Activated T-helper 2 cell treated with anti-CD3 and anti-CD28 coated beads, Interferon-gamma antibody, Interleukin-2, Interleukin-4, amounts not matched to agents 10 μg/mL and 5 μg/mL and 100 μg/mL, durations not matched to agents 14 hours and 24 hours and 36 hours (primary cell): Measurements from ENCODE around the gene NDUFB4. TPM values are rescaled to one million over a fixed set of nuclear protein-coding genes. Genes with fewer than 3 reads are reported as not detected.
"Not testable (repeated sequence)": the region's sequence is repeated elsewhere in the genome, so short reads cannot be mapped to it uniquely, and the experiment has no call there.

Experiments used
- DNase-seq: peaks from one replicate; pipeline ENCODE4 v3.0.0; 2021; ENCODE audit warnings: low spot score
- H3K27ac Mint-ChIP-seq: one replicate; pipeline ENCODE4 v1.8.0; 2021; ENCODE audit warnings: mixed read lengths
- H3K27me3 Mint-ChIP-seq: one replicate; pipeline ENCODE4 v1.8.0; 2021; ENCODE audit warnings: low read depth, mixed read lengths
- H3K36me3 Mint-ChIP-seq: one replicate; pipeline ENCODE4 v1.8.0; 2021; ENCODE audit warnings: low read depth, mixed read lengths
- H3K4me1 Mint-ChIP-seq: one replicate; pipeline ENCODE4 v1.8.0; 2021; ENCODE audit warnings: low read depth, mixed read lengths
- H3K4me3 Mint-ChIP-seq: one replicate; pipeline ENCODE4 v1.8.0; 2021; ENCODE audit warnings: low read depth, mild to moderate bottlenecking, moderate library complexity, mixed read lengths
- H3K9me3 Mint-ChIP-seq: one replicate; pipeline ENCODE4 v1.8.0; 2021; ENCODE audit warnings: mixed read lengths
- intact Hi-C: fragments of 100-400 bp; cut with micrococcal nuclease; formaldehyde crosslinking; loops from one replicate; pipeline ENCODE4 v1.15.1; 2023
- total RNA-seq: library from RNA; stranded (reverse); gene quantifications from 2 replicates; pipeline ENCODE4 v1.2.3, GENCODE V29; 2022

The NDUFB4 gene
- total RNA-seq, 1 donor from 2014 or later: 154 TPM

DNA sequence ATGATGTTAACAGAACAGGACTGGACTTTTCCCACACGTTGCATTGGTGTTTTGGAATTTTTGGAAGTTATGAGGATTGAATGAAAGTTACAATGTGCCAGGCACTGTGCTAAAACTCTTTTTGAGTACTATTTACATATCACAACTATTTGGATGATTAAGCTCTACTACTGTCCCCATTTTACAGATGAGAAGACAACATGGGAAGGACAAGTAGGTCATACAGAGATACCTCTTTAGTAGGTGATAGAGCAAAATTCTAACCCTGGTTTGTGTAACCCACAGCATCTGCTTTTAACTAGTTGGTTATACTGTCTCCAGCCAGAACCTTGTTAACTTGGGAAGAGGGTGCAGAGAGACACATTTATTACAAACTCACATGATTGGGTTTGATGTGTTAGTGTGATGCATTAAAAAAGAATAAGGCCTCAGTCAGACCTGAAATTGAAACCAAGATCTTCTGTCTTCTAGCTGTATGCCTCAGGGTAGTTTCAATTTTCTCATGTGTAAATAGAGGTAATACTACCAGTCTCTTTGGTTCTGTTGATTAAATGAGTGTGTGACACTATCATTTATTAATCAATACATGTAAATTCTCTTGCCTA lies 1.4 kb downstream of the NDUFB4 start:
- Mint-ChIP-seq H3K9me3 (no peaks in the 10 kb centered on the region), H3K4me3 (peak overlapping the region; percentile 83), H3K36me3 (peaks cover 16% of the 10 kb centered on the region), H3K27ac (no peak overlapping the region), H3K4me1 (peaks cover 9% of the 10 kb centered on the region), H3K27me3 (peaks cover 6% of the 10 kb centered on the region)
- DNase-seq: no peak
- intact Hi-C loops: loop anchor here (2.0 to 10.0 kb wide), 3 partner anchors 39 to 503 kb away; partner anchors contain the start of gene GSK3B

DNA sequence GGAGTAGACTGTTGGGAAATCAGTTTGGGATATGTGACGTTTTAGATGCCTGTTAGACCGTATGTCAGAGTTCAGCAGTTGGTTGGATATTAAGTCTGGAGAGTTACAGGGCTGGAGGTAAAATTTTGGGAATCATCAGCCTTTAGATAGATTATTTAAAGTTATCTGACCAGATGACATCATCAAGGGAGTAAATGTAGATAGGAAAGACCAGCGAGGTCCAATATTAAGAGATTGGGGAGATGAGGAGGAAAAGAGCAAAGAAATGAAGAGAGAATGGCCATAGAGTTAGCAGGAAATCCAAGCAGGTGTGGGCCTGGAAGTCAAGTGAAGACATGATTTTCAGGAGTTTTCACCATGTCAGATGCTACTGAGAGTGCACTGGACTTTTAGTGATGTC lies 3.1 kb downstream of the NDUFB4 start:
- Mint-ChIP-seq H3K4me1 (peaks cover 9% of the 10 kb centered on the region), H3K9me3 (no peaks in the 10 kb centered on the region), H3K4me3 (no peak overlapping the region), H3K27me3 (peaks cover 6% of the 10 kb centered on the region), H3K27ac (no peak overlapping the region), H3K36me3 (peaks cover 20% of the 10 kb centered on the region)
- intact Hi-C loops: loop anchor here (10.0 kb wide), 2 partner anchors 196 to 504 kb away; partner anchors contain the start of gene GSK3B
- no peak for DNase-seq

DNA sequence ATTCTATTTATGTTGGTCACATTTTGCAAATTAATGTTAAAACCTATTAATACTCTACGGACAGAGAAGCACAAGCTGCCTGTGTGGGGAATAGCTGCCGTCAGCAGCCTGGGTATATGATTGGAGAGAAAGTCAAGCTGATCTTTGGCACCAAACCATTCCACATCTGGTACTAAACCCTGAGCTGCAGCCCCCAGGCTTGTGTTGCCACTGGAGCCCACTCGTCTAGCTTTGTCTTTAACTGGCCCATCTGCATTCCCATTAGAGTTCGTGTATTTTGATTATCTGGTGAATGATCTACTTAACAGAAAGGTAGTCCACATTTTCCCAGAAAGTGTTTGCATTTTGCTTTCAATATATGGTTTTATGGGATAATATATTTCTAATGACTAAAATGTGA lies 5.4 kb downstream of the NDUFB4 start:
- DNase-seq: no peak
- intact Hi-C loops: no loop called here
- Mint-ChIP-seq H3K4me1 (peaks cover 2% of the 10 kb centered on the region), H3K9me3 (no peaks in the 10 kb centered on the region), H3K36me3 (peaks cover 20% of the 10 kb centered on the region), H3K27ac (no peak overlapping the region), H3K4me3 (no peak overlapping the region), H3K27me3 (no peaks in the 10 kb centered on the region)

DNA sequence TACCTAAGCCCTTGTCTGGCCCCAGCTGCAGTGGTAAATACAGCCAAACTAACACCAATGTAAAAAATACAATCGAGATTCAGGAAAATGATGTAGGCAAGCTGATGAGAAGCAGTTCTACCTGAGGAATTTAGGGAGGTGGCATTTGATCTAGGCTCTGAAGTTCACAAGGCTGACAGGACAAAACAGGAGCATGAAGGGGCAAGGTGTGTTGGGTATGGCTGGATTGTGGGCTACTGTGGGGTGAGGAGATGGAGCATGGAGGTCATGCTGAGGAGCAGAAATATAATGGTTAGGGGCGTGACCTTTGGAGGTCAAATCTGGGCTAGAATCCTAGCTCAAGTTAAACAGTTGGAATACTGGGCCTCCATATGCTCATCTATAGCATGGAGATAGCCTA lies 6.5 kb downstream of the NDUFB4 start:
- no peak for DNase-seq
- Mint-ChIP-seq H3K9me3 (no peaks in the 10 kb centered on the region), H3K27ac (no peak overlapping the region), H3K36me3 (peaks cover 20% of the 10 kb centered on the region), H3K27me3 (no peaks in the 10 kb centered on the region), H3K4me3 (no peak overlapping the region), H3K4me1 (peaks cover 2% of the 10 kb centered on the region)
- intact Hi-C loops: no loop called here

DNA sequence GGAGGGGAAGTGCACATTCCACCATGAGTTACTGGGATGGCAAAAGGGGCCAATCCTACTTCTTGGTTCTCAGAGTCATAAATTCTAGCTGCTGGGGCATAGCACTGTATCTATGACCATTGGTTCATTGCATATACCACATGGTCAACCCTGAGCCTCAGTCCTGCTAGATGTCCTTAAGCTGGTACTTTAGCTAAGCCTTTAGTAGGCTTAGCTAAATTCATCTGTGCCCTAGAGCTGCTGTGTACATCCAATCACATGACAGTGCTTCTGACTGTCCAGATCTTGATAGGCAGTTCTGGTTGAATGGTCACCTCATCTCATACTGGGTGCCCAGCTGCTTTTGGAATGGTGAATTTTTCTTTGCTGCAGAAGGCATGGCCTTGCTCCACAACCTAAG lies 8.2 kb downstream of the NDUFB4 start:
- intact Hi-C loops: no loop called here
- no peaks in the 10 kb centered on the region for H3K27me3 Mint-ChIP-seq
- H3K4me1 Mint-ChIP-seq: peaks cover 2% of the 10 kb centered on the region

DNA sequence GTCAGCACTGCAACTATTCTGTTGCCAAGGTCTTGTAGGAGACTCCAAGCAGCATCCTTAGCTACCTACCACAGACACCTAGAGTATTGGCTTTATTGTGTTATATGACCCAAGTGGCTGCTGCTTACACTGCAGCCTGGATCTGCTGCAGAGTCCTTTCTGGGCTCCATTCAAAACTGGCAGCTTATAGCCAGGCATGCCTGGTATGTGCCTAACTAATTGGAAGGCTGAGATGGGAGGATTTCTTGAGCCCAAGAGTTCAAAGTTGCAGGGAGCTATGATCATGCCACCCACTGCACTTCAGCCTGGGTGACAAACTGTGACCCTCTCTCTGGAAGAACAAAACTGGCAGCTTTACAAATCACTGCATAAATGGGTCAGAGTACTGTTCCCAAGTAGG lies 8.6 kb downstream of the NDUFB4 start:
- intact Hi-C loops: no loop called here
- H3K4me1 Mint-ChIP-seq: peaks cover 2% of the 10 kb centered on the region
- H3K27ac Mint-ChIP-seq: no peak overlapping the region
- peaks cover 20% of the 10 kb centered on the region for H3K36me3 Mint-ChIP-seq
- peaks cover 2% of the 10 kb centered on the region for H3K27me3 Mint-ChIP-seq
- H3K4me3 Mint-ChIP-seq: no peak overlapping the region
- no peaks in the 10 kb centered on the region for H3K9me3 Mint-ChIP-seq
- DNase-seq: no peak

More for the DNA sequence above, 8.2 kb downstream of the NDUFB4 start:
- Mint-ChIP-seq H3K36me3 (peaks cover 20% of the 10 kb centered on the region), H3K27ac (no peak overlapping the region), H3K4me3 (no peak overlapping the region), H3K9me3 (no peaks in the 10 kb centered on the region)
- DNase-seq: no peak

DNA sequence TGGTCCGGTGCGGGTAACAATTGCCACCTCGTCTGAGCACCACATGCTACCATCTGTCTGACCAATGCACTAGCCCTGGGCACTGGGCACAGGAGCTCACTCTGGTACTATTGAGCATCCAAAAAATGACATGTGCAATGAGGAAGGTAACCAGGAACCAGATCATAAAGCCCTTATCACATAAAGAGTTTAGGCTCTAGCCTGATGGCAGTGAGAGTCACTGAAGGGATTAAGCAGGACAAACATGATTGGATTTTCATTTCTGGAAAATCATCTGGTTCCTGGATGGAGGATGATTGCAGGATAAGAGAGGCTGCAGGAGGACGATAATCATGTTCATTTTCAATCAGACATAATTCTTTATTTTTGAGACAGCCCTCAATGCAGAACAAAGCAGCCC lies 12.4 kb downstream of the NDUFB4 start:
- Mint-ChIP-seq H3K27ac (no peak overlapping the region), H3K4me1 (no peaks in the 10 kb centered on the region), H3K9me3 (no peaks in the 10 kb centered on the region), H3K4me3 (no peak overlapping the region), H3K36me3 (no peaks in the 10 kb centered on the region), H3K27me3 (peaks cover 5% of the 10 kb centered on the region)
- DNase-seq: no peak
- intact Hi-C loops: no loop called here

DNA sequence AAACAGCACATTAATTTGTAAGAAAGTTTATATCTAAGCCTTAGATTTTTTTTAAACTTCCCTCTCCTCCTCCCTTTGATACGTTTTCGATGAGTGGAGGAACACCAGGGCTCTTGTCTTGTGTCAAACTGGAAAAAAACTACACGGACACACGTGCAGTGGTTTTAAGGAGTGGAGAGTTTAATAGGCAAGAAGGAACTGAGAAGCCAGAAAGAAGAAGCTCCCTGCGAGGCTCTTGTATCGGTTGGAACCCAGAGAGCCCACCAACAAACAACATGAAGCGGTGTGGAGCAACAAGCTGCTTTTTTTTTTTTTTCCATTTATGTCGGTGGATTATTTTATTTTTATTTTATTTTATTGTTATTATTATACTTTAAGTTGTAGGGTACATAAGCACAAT lies 18.6 kb downstream of the NDUFB4 start:
- Mint-ChIP-seq H3K27ac (no peak overlapping the region), H3K9me3 (no peaks in the 10 kb centered on the region), H3K4me3 (no peak overlapping the region), H3K4me1 (no peaks in the 10 kb centered on the region), H3K36me3 (no peaks in the 10 kb centered on the region), H3K27me3 (peaks cover 3% of the 10 kb centered on the region)
- intact Hi-C loops: no loop called here
- DNase-seq: no peak

DNA sequence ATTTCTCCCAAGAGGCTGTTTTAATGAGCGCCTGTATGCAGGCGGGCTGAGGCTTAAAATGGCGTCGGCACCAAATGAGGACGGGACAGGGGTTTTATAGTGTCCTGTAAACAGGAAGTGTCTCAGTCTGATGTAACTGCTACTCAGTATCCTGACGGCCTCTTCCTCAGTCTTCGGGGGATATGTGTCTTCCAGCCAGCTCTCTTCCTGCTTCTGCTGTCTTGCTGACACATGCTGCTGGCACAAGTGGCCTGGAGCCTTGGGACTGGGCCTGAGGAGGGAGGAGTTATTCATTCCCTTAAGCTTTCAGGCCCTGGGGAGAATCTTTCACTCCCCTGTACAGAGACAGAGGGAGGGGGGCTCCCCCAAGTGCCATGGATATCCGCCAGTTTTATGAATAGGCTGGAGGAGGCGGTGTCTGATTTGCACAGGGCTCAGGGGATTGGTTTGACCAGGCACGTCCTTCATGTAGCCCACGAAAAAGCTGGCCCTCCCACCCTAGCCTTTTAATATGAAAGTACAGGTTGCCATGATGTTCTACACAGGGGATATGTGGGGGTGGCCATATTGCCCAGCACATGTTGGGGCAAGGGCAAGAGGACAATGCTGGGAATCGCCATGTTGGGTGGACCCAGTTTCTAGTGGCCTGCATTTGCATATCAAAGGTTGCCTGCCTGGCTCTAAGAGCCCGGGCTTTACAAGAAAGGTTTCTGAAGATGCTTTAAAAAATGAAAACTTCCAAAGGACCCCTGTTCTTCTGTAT lies 19.9 kb downstream of the NDUFB4 start:
- intact Hi-C loops: no loop called here
- H3K4me3 Mint-ChIP-seq: no peak overlapping the region
- H3K27me3 Mint-ChIP-seq: peaks cover 3% of the 10 kb centered on the region
- no peaks in the 10 kb centered on the region for H3K4me1 Mint-ChIP-seq
- no peak overlapping the region for H3K27ac Mint-ChIP-seq
- H3K9me3 Mint-ChIP-seq: no peaks in the 10 kb centered on the region
- DNase-seq: no peak
- H3K36me3 Mint-ChIP-seq: no peaks in the 10 kb centered on the region

DNA sequence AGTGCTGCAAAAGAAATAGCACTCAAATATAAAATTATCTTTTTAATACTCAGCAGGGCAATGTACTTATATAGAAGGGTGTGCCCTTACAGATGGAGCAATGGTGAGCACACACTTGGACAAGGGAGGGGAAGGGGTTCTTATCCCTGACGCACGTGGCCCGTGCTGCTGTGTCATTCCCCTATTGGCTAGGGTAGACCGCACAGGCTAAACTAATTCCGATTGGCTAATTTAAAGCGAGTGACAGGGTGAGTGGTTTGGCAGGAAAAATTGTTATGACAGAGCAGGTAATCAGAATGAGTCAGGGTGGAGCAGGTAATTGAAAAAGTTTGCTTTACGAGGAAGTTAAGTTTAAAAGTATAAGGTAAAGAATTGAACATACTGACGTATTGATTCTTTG lies 20.6 kb downstream of the NDUFB4 start:
- intact Hi-C loops, H3K27me3 Mint-ChIP-seq, H3K4me3 Mint-ChIP-seq, H3K36me3 Mint-ChIP-seq, H3K4me1 Mint-ChIP-seq, DNase-seq, H3K9me3 Mint-ChIP-seq, H3K27ac Mint-ChIP-seq: not testable (repeated sequence)

DNA sequence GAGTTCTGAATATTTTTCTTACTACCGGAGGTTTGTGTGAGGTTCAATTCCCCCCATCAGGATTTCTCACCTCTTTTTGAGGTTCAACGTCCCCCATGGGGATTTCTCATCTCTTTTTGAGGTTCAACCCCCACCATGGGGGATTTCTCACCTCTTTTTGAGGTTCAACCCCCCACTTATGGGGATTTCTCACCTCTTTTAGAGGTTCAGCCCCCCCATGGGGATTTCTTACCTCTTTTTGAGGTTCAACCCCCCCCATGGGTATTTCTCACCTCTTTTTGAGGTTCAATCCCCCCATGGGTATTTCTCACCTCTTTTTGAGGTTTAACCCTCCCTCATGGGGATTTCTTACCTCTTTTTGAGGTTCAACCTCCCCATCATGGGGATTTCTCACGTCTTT lies 26.3 kb downstream of the NDUFB4 start:
- intact Hi-C loops: loop anchor here (2.0 kb wide), 1 partner anchor 172 kb away; no protein-coding TSS in a partner anchor

DNA sequence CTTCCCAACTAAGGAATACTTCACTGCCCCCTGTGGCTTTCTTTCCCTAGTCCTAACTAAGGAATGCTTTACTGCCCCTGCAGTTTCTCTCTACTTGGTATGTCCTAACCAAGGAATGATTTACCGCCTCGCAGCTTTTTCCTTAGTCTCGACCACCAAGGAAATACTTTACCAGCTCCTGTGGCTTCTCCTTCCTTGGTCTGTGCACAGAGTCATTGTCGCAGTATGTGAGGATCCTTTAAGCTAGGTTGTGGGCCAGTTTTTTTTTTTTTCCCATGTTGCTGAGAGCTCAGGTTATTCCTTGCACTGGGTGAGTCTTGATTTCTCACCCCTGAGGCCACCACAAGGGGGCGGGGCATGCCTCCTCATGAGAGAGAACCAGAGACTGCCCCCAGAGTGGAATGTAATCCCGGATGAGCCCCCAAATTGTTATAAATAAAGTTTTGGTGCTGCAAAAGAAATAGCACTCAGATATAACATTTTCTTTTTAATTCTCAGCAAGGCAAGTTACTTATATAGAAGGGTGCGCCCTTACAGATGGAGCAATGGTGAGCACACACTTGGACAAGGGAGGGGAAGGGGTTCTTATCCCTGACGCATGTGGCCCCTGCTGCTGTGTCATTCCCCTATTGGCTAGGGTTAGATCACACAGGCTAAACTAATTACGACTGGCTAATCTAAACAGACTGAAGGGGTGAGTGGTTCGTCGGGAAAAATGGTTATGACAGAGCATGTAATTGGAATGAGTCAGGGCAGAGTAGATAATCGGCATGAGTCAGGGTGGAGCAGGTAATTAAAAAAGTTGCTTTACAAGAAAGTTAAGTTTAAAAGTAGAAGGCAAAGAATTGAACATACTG lies 27.0 kb downstream of the NDUFB4 start:
- H3K4me3 Mint-ChIP-seq: no peak overlapping the region
- no peaks in the 10 kb centered on the region for H3K27me3 Mint-ChIP-seq
- no peaks in the 10 kb centered on the region for H3K4me1 Mint-ChIP-seq

More for the DNA sequence above, 26.3 kb downstream of the NDUFB4 start:
- Mint-ChIP-seq H3K4me3 (no peak overlapping the region), H3K9me3 (peaks cover 13% of the 10 kb centered on the region), H3K36me3 (no peaks in the 10 kb centered on the region), H3K27ac (no peak overlapping the region), H3K27me3 (no peaks in the 10 kb centered on the region), H3K4me1 (no peaks in the 10 kb centered on the region)
- no peak for DNase-seq

More for the DNA sequence above, 27.0 kb downstream of the NDUFB4 start:
- no peak for DNase-seq
- H3K27ac Mint-ChIP-seq: no peak overlapping the region
- H3K36me3 Mint-ChIP-seq: no peaks in the 10 kb centered on the region
- intact Hi-C loops: loop anchor here (2.0 kb wide), 1 partner anchor 172 kb away; no protein-coding TSS in a partner anchor
- peaks cover 13% of the 10 kb centered on the region for H3K9me3 Mint-ChIP-seq
